HCT116 (cell line): Measurements from ENCODE around the gene GSDMA. TPM values are rescaled to one million over a fixed set of nuclear protein-coding genes. Genes with fewer than 3 reads are reported as not detected.

Experiments used
- ATAC-seq: fragments of 200-7000 bp; cut with Tn5 transposase; 2 replicates; pipeline ENCODE4 v1.9.1; 2020; ENCODE audit warnings: mild to moderate bottlenecking, moderate library complexity
- BruUV-seq: library from RNA; stranded (reverse); fragments of 400-500 nt; replicated peaks from 2 replicates; lab custom pipeline; 2021; lab: Mats Ljungman, UMichigan
- CTCF ChIA-PET: fragments of 300-600 bp; sonication (Branson Sonifier 250); formaldehyde crosslinking; loops from one replicate; lab custom pipeline; 2021; ENCODE audit warnings: antibody characterized with exemption; lab: Charles Lee
- POLR2A ChIA-PET: fragments of 300-600, 350-600 bp; sonication (Branson Sonifier 250); formaldehyde crosslinking; loops from one replicate; lab custom pipeline; 2021; ENCODE audit warnings: antibody characterized with exemption; lab: Charles Lee
- RAD21 ChIA-PET, 2 experiments: fragments of 300-600 bp; sonication (Branson Sonifier 250); formaldehyde crosslinking; loops; one replicate each; lab custom pipeline; 2023; ENCODE audit warnings: low total read pairs in 2 of 2; ENCODE audit not compliant: uncharacterized antibody in 2 of 2, unreplicated experiment in 2 of 2, low non-redundant PET in 1 of 2; lab: Charles Lee
- DNase-seq: peaks from one replicate; pipeline ENCODE4 v3.0.0-alpha.2; 2010; ENCODE audit warnings: low read depth, low spot score
- H2AFZ ChIP-seq: fragments of 200-600 bp; shearing (Covaris generic), sonication (generic); 2 replicates; pipeline ENCODE4 v1.6.1; 2017; ENCODE audit warnings: low read depth, mixed run types, mixed read lengths, antibody characterized with exemption, low read length; ENCODE audit not compliant: poor library complexity, severe bottlenecking
- H3K27ac ChIP-seq: 2 replicates; pipeline ENCODE4 v1.5.1; 2012; ENCODE audit warnings: low read depth, low read length
- H3K27me3 ChIP-seq: fragments of 200-600 bp; sonication (generic); 2 replicates; pipeline ENCODE4 v1.6.1; 2016; ENCODE audit warnings: mixed run types, low read length, mixed read lengths; ENCODE audit not compliant: insufficient read depth
- H3K36me3 ChIP-seq, 2 experiments: fragments of 200-500 bp in 1 of 2; fragments of 200-600 bp in 1 of 2; sonication (Bioruptor generic) in 1 of 2; sonication (generic) in 1 of 2; 2 replicates each; pipeline versions ENCODE4 v1.5.1 to v1.6.1; 2014 to 2016; ENCODE audit warnings: low read length in 2 of 2, inconsistent platforms in 1 of 2, mixed read lengths in 1 of 2, mixed run types in 1 of 2; ENCODE audit not compliant: insufficient read depth in 2 of 2, control insufficient read depth in 1 of 2
- H3K4me1 ChIP-seq, 2 experiments: fragments of 200-600 bp in 1 of 2; sonication (generic) in 1 of 2; 2 replicates each; pipeline versions ENCODE4 v1.5.1 to v1.6.1; 2012 to 2017; ENCODE audit warnings: low read length in 2 of 2, inconsistent platforms in 1 of 2, mild to moderate bottlenecking in 1 of 2, mixed read lengths in 1 of 2, mixed run types in 1 of 2, moderate library complexity in 1 of 2; ENCODE audit not compliant: insufficient read depth in 2 of 2, control insufficient read depth in 1 of 2
- H3K4me2 ChIP-seq: fragments of 200-600 bp; sonication (generic); 2 replicates; pipeline ENCODE4 v1.6.1; 2017; ENCODE audit warnings: mixed run types, low read length, mixed read lengths
- H3K4me3 ChIP-seq, 2 experiments: fragments of 200-600 bp in 1 of 2; sonication (generic) in 1 of 2; replicated peaks in 1 of 2; 2 replicates each; pipeline ENCODE4 v1.5.1; 2011 to 2016; ENCODE audit warnings: low read length in 2 of 2, control low read depth in 1 of 2, low read depth in 1 of 2, mild to moderate bottlenecking in 1 of 2, mixed read lengths in 1 of 2, mixed run types in 1 of 2
- H3K79me2 ChIP-seq: fragments of 200-600 bp; sonication (generic); 2 replicates; pipeline ENCODE4 v1.6.1; 2017; ENCODE audit warnings: mild to moderate bottlenecking, mixed run types, low read length, moderate library complexity, mixed read lengths; ENCODE audit not compliant: insufficient read depth
- H3K9ac ChIP-seq: fragments of 200-600 bp; sonication (generic); 2 replicates; pipeline ENCODE4 v1.6.1; 2016; ENCODE audit warnings: low read length, mixed read lengths
- H3K9me2 ChIP-seq: fragments of 200-600 bp; sonication (generic), shearing (Covaris generic); 2 replicates; pipeline ENCODE4 v1.6.1; 2017; ENCODE audit warnings: mixed run types, mild to moderate bottlenecking, moderate library complexity; ENCODE audit not compliant: insufficient read depth
- H3K9me3 ChIP-seq, 2 experiments: fragments of 200-500 bp in 1 of 2; fragments of 200-600 bp in 1 of 2; sonication (Bioruptor generic) in 1 of 2; sonication (generic) in 1 of 2; 2 replicates each; pipeline ENCODE4 v1.6.1; 2014 to 2017; ENCODE audit warnings: low read length in 2 of 2, mixed read lengths in 2 of 2, inconsistent platforms in 1 of 2, low read depth in 1 of 2, mild to moderate bottlenecking in 1 of 2, mixed run types in 1 of 2, moderate library complexity in 1 of 2; ENCODE audit not compliant: control insufficient read depth in 1 of 2, insufficient read depth in 1 of 2
- H4K20me1 ChIP-seq: fragments of 200-600 bp; sonication (generic), shearing (Covaris generic); 2 replicates; pipeline ENCODE4 v1.6.1; 2017; ENCODE audit warnings: mixed run types, mild to moderate bottlenecking, moderate library complexity; ENCODE audit not compliant: insufficient read depth
- CEBPB ChIP-seq: IDR thresholded peaks from 2 replicates; pipeline ENCODE4 v1.6.1; 2012; ENCODE audit warnings: low read depth
- EZH2 ChIP-seq: fragments of 200-600 bp; sonication (generic); IDR thresholded peaks from 2 replicates; pipeline ENCODE4 v1.6.1; 2017; ENCODE audit warnings: antibody characterized with exemption, mixed run types
- EZH2phosphoT487 ChIP-seq: fragments of 200-600 bp; IDR thresholded peaks from 2 replicates; pipeline ENCODE4 v1.6.1; 2018; ENCODE audit warnings: antibody characterized with exemption, borderline replicate concordance
- POLR2A ChIP-seq: IDR thresholded peaks from 2 replicates; pipeline ENCODE4 v1.7.0; 2011; ENCODE audit warnings: borderline replicate concordance; ENCODE audit not compliant: insufficient read depth, insufficient read length; ENCODE audit errors: extremely low read depth
- POLR2AphosphoS5 ChIP-seq: IDR thresholded peaks from 2 replicates; pipeline ENCODE4 v1.6.1; 2011; ENCODE audit warnings: mild to moderate bottlenecking, low read depth, low read length, moderate library complexity
- RAD21 ChIP-seq: IDR thresholded peaks from 2 replicates; pipeline ENCODE4 v1.6.1; 2012; ENCODE audit warnings: low read depth, mild to moderate bottlenecking
- SIN3A ChIP-seq: IDR thresholded peaks from 2 replicates; pipeline ENCODE4 v1.6.1; 2012; ENCODE audit warnings: low read depth
- SRF ChIP-seq: IDR thresholded peaks from 2 replicates; pipeline ENCODE4 v1.6.1; 2012; ENCODE audit warnings: low read depth
- TCF7L2 ChIP-seq: IDR thresholded peaks from 2 replicates; pipeline ENCODE4 v1.7.0; 2011; ENCODE audit warnings: borderline replicate concordance, inconsistent platforms; ENCODE audit not compliant: insufficient read depth, insufficient read length; ENCODE audit errors: extremely low read depth
- ZNF274 ChIP-seq: fragments of 200-500 bp; sonication (Bioruptor generic); IDR thresholded peaks from 2 replicates; pipeline ENCODE4 v1.6.1; 2014; ENCODE audit warnings: mild to moderate bottlenecking, low read depth, low read length, inconsistent platforms
- intact Hi-C: fragments of 100-400 bp; cut with micrococcal nuclease; formaldehyde crosslinking; loops from 2 replicates; pipeline ENCODE4 v1.10.0; 2022
- total RNA-seq: library from RNA; stranded (reverse); gene quantifications from one replicate; pipeline ENCODE4 v1.2.1, GENCODE V29; 2021; ENCODE audit not compliant: unreplicated experiment
- TF ChIP-seq, protein P1 (sequence below), 3 experiments: fragments of 200-600 bp in 1 of 3; sonication (generic) in 1 of 3; IDR thresholded peaks in 2 of 3; conservative IDR thresholded peaks in 1 of 3; 2 replicates each; pipeline ENCODE4 v1.5.1; 2012 to 2017; ENCODE audit warnings: low read depth in 2 of 3, low read length in 2 of 3, antibody characterized with exemption in 1 of 3, borderline replicate concordance in 1 of 3, control low read depth in 1 of 3, mild to moderate bottlenecking in 1 of 3, mixed read lengths in 1 of 3, mixed run types in 1 of 3, moderate library complexity in 1 of 3; ENCODE audit not compliant: insufficient read depth in 1 of 3

Gene GSDMA
- total RNA-seq, 1 experiment from 2014 or later = not detected

DNA sequence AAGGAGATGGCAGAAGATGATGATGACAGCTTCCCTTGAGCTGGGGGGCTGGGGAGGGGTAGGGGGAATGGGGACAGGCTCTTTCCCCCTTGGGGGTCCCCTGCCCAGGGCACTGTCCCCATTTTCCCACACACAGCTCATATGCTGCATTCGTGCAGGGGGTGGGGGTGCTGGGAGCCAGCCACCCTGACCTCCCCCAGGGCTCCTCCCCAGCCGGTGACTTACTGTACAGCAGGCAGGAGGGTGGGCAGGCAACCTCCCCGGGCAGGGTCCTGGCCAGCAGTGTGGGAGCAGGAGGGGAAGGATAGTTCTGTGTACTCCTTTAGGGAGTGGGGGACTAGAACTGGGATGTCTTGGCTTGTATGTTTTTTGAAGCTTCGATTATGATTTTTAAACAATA is 34.7 kb downstream of the GSDMA start:
- Histone ChIP-seq H4K20me1 (no peaks in the 10 kb centered on the region), H3K27ac (no peak overlapping the region), H3K9me3 (no peaks in the 10 kb centered on the region), H3K4me1 (no peaks in the 10 kb centered on the region), H2AFZ (no peak overlapping the region), H3K9me2 (no peaks in the 10 kb centered on the region), H3K4me2 (no peak overlapping the region), H3K79me2 (no peaks in the 10 kb centered on the region), H3K4me3 (no peak overlapping the region), H3K9ac (no peak overlapping the region), H3K27me3 (no peaks in the 10 kb centered on the region), H3K36me3 (peaks cover 29 to 40% of the 10 kb centered on the region in 2 experiments)
- intact Hi-C loops = no loop called here
- ATAC-seq = no peak
- POLR2A ChIA-PET = no interaction called here
- TF ChIP-seq ZNF274 = no peak
- no peak for TF ChIP-seq TCF7L2
- TF ChIP-seq SIN3A = no peak
- no peak for TF ChIP-seq RAD21
- TF ChIP-seq SRF = no peak
- no peak for TF ChIP-seq EZH2phosphoT487
- TF ChIP-seq, all 23 proteins: peak for 0
- RAD21 ChIA-PET = no interaction called here
- DNase-seq = no peak
- CTCF ChIA-PET = interaction anchor here (0.6 kb wide), 1 partner anchor 124 kb away, joined by 4 read pairs; the partner anchor contains the start of gene MSL1
- BruUV-seq = no TSS peak

GRCh38 chr17:39999067-39999466 is 36.3 kb downstream of the GSDMA start:
- ATAC-seq = no peak
- H3K9me3 ChIP-seq = no peaks in the 10 kb centered on the region
- ChIA-PET CTCF (no interaction called here), POLR2A (interaction anchor here (0.8 kb wide), 1 partner anchor 116 kb away, joined by 3 read pairs; no protein-coding TSS in a partner anchor), RAD21 (interaction anchor here in 1 of 2 experiments (0.6 kb wide), 1 partner anchor 68 kb away, joined by 4 read pairs; no protein-coding TSS in a partner anchor)
- no peak overlapping the region for H3K27ac ChIP-seq
- no peak overlapping the region for H3K9ac ChIP-seq
- no peak overlapping the region for H3K4me3 ChIP-seq
- intact Hi-C loops = no loop called here
- no peak overlapping the region for H3K4me2 ChIP-seq
- no peak for DNase-seq
- BruUV-seq = no TSS peak
- H3K27me3 ChIP-seq = no peaks in the 10 kb centered on the region
- no peaks in the 10 kb centered on the region for H3K4me1 ChIP-seq
- no peaks in the 10 kb centered on the region for H4K20me1 ChIP-seq
- peaks cover 19 to 24% of the 10 kb centered on the region in 2 experiments for H3K36me3 ChIP-seq
- H3K79me2 ChIP-seq = no peaks in the 10 kb centered on the region
- H2AFZ ChIP-seq = no peak overlapping the region
- no peaks in the 10 kb centered on the region for H3K9me2 ChIP-seq
- TF ChIP-seq ZNF274 = no peak
- no peak for TF ChIP-seq EZH2
- TF ChIP-seq RAD21 = no peak
- TF ChIP-seq, protein P1, sequence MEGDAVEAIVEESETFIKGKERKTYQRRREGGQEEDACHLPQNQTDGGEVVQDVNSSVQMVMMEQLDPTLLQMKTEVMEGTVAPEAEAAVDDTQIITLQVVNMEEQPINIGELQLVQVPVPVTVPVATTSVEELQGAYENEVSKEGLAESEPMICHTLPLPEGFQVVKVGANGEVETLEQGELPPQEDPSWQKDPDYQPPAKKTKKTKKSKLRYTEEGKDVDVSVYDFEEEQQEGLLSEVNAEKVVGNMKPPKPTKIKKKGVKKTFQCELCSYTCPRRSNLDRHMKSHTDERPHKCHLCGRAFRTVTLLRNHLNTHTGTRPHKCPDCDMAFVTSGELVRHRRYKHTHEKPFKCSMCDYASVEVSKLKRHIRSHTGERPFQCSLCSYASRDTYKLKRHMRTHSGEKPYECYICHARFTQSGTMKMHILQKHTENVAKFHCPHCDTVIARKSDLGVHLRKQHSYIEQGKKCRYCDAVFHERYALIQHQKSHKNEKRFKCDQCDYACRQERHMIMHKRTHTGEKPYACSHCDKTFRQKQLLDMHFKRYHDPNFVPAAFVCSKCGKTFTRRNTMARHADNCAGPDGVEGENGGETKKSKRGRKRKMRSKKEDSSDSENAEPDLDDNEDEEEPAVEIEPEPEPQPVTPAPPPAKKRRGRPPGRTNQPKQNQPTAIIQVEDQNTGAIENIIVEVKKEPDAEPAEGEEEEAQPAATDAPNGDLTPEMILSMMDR (IDR thresholded peaks at IDR 0.05 in 2 of 3, conservative IDR thresholded peaks at IDR 0.05 in 1 of 3; ENCODE audit: borderline replicate concordance in 1 of 3, insufficient read depth in 1 of 3, low read depth in 2 of 3, low read length in 2 of 3) = no peak
- TF ChIP-seq POLR2AphosphoS5 = no peak
- no peak for TF ChIP-seq EZH2phosphoT487
- TF ChIP-seq CEBPB = no peak
- TF ChIP-seq POLR2A = no peak
- TF ChIP-seq, all 23 proteins: peak for 0
